ENCODE data around the gene ZSCAN2. TPM values are rescaled to one million over a fixed set of nuclear protein-coding genes. Genes with fewer than 3 reads are reported as not detected.
A peak's percentile ranks its signal among the peaks of the same experiment; 100 is the strongest.

Gene ZSCAN2
- total and polyA plus RNA-seq, 2 of the 8 experiments (the other 6 are each of a cell fraction or from before 2014, with no cell fraction given): 23.6 to 52.4 TPM

DNA sequence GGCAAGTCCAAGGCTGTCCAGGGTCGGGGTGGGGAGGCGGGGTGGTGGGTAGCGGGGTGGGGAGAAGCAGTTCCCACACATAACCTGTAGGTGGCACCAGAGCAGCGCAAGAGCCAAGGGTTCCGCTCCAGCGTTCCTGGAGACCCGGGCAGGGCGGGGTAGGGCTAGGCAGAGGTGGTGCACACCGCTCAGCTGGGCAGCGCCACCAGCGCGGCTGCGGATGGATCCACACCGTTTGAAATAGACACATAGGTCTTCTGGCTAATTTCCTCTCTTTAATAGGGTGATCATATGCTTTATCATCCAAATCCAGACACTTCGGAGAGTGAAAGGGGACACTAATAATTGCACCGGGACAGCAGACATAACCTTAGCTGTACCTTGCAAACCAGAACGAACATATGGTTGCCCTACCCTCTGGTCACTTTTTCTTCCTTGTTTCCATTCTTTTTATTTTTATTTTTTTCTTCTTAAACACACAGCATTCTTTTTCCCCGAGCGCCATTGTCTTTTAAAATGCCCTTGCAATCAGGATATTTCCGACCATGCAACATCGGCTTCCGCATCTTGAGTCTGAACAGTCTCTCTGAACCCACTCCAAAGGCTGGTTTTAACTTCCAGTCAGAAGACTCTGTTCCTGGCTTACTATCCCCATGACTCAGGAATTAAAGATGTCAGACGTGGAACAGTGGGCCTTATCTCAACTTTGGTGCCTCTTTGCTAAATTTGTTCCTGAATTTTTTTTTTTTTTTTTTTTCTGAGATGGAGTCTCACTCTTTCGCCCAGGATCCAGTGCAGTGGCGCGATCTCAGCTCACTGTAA, 12.5 kb upstream of the ZSCAN2 start:
- no peak overlapping the region for H2BK20ac ChIP-seq (ENCODE audit: low read length)
- FAIRE-seq: peak; percentile 19
- H2BK5ac ChIP-seq (ENCODE audit: low read depth, low read length): no peak overlapping the region
- H2AK5ac ChIP-seq (ENCODE audit: low read depth, low read length): no peak overlapping the region
- peak; percentile 70 to 94 for DNase-seq (ENCODE audit: low read depth in 1 of 2, low spot score in 2 of 2)
- no peak overlapping the region; the same call in 1 of the 2 replicates for H4K8ac ChIP-seq (ENCODE audit: extremely low read depth, insufficient read depth, low read length)
- H4K91ac ChIP-seq (replicated peaks; ENCODE audit: insufficient read length, low read length): no peak overlapping the region
- peak overlapping the region in 2 of 4 experiments; percentile 10 to 46; a peak in 4 of 8 replicates for H3K4me3 ChIP-seq (ENCODE audit: extremely low read depth in 1 of 4, insufficient read depth in 2 of 4, low read depth in 3 of 4, low read length in 4 of 4)
- no peak overlapping the region for H3K4ac ChIP-seq (replicated peaks; ENCODE audit: insufficient read length, low read depth, low read length)
- no peaks in the 10 kb centered on the region for H3K27me3 ChIP-seq (replicated peaks in 1 of 4; ENCODE audit: control insufficient read depth in 3 of 4, extremely low read depth in 1 of 4, insufficient read depth in 3 of 4, low read length in 3 of 4)
- no peaks in the 10 kb centered on the region for H3K79me2 ChIP-seq (ENCODE audit: control insufficient read depth in 1 of 2, insufficient read depth in 2 of 2, low read length in 2 of 2)
- H3K18ac ChIP-seq (ENCODE audit: extremely low read depth, low read length): no peak overlapping the region
- no peaks in the 10 kb centered on the region; the same call in 1 of the 2 replicates for H3K23me2 ChIP-seq (ENCODE audit: low read depth, low read length)
- H3K23ac ChIP-seq (ENCODE audit: insufficient read length): no peak overlapping the region
- H3K27ac ChIP-seq (ENCODE audit: low read depth, low read length): no peak overlapping the region
- ChIA-PET CTCF (ENCODE audit: partially characterized antibody) (interaction anchor here (0.6 to 10.1 kb wide), 47 partner anchors 9 to 365 kb away, joined by 3 to 86 read pairs (median 4); partner anchors contain the start of genes NMB, WDR73 and ZSCAN2), POLR2A (ENCODE audit: partially characterized antibody) (interaction anchor here (0.5 to 3.1 kb wide), 15 partner anchors 13 to 288 kb away, joined by 3 to 9 read pairs (median 4); partner anchors contain the start of gene WDR73)
- H3K36me3 ChIP-seq (ENCODE audit: control insufficient read depth in 2 of 4, insufficient read depth in 4 of 4, low read length in 3 of 4): no peaks in the 10 kb centered on the region
- no peaks in the 10 kb centered on the region for H4K20me1 ChIP-seq (replicated peaks in 1 of 2; ENCODE audit: control insufficient read depth in 1 of 2, insufficient read depth in 2 of 2, low read length in 2 of 2)
- 27% methylated on average over 22 of the region's 26 CpGs; no CpG with 5 or more reads in 1 of the 2 experiments for WGBS, 2 experiments (ENCODE audit: extremely low coverage in 1 of 2, insufficient coverage in 1 of 2, insufficient read length in 1 of 2, insufficient replicate concordance in 2 of 2, low coverage in 1 of 2, low lambda C conversion rate in 2 of 2, missing lambda C conversion rate in 1 of 2)
- no peak overlapping the region; the same call in 1 of the 2 replicates for H2BK12ac ChIP-seq (ENCODE audit: low read depth, low read length)
- no peak overlapping the region for H3K56ac ChIP-seq (replicated peaks; ENCODE audit: insufficient read length, low read depth, low read length)
- H2AFZ ChIP-seq (ENCODE audit: low read length): peak overlapping the region; percentile 91
- H2BK120ac ChIP-seq (replicated peaks; ENCODE audit: low read depth, low read length): no peak overlapping the region
- H3K79me1 ChIP-seq (ENCODE audit: low read depth, low read length): no peaks in the 10 kb centered on the region
- no peak overlapping the region for H2BK15ac ChIP-seq (ENCODE audit: low read length)
- H4K5ac ChIP-seq (ENCODE audit: insufficient read length, low read depth, low read length): no peak overlapping the region
- H3K14ac ChIP-seq (ENCODE audit: insufficient read length): no peak overlapping the region
- 0 out of 4 replicates have a peak, but pooled peaks cover 0 to 2% of the 10 kb centered on the region in 2 experiments for H3K9me3 ChIP-seq (ENCODE audit: insufficient read depth in 2 of 2, low read depth in 1 of 2, low read length in 1 of 2)
- H3K4me2 ChIP-seq (ENCODE audit: insufficient read depth in 1 of 2, low read depth in 2 of 2, low read length in 2 of 2): peak overlapping the region in 1 of 2 experiments; percentile 70; a peak in 2 of 4 replicates
- peaks cover 0 to 11% (median 0%) of the 10 kb centered on the region in 4 experiments; a peak in 2 of 7 replicates for H3K4me1 ChIP-seq (replicated peaks in 1 of 4; ENCODE audit: control insufficient read depth in 3 of 4, insufficient read depth in 4 of 4, low read length in 3 of 4)
- no peak overlapping the region for H3K9ac ChIP-seq (replicated peaks in 1 of 4; ENCODE audit: extremely low read depth in 1 of 4, low read depth in 3 of 4, low read length in 3 of 4)
- TF ChIP-seq MAX (IDR thresholded peaks at IDR 0.05) (peak; percentile 7; the same call in 1 of the 2 replicates), PHF8 (conservative IDR thresholded peaks at IDR 0.05; ENCODE audit: low read depth, low read length) (no peak), GTF2F1 (IDR thresholded peaks at IDR 0.05; ENCODE audit: borderline replicate concordance, low read depth, low read length) (no peak), EP300 (IDR thresholded peaks at IDR 0.05; ENCODE audit: borderline replicate concordance in 1 of 2, low read depth in 2 of 2, low read length in 2 of 2) (no peak), NRF1 (IDR thresholded peaks at IDR 0.05; ENCODE audit: low read depth, low read length) (no peak), BRCA1 (IDR thresholded peaks at IDR 0.05; ENCODE audit: low read depth, low read length) (no peak)
- TF ChIP-seq, protein P1, sequence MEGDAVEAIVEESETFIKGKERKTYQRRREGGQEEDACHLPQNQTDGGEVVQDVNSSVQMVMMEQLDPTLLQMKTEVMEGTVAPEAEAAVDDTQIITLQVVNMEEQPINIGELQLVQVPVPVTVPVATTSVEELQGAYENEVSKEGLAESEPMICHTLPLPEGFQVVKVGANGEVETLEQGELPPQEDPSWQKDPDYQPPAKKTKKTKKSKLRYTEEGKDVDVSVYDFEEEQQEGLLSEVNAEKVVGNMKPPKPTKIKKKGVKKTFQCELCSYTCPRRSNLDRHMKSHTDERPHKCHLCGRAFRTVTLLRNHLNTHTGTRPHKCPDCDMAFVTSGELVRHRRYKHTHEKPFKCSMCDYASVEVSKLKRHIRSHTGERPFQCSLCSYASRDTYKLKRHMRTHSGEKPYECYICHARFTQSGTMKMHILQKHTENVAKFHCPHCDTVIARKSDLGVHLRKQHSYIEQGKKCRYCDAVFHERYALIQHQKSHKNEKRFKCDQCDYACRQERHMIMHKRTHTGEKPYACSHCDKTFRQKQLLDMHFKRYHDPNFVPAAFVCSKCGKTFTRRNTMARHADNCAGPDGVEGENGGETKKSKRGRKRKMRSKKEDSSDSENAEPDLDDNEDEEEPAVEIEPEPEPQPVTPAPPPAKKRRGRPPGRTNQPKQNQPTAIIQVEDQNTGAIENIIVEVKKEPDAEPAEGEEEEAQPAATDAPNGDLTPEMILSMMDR (IDR thresholded peaks at IDR 0.05; ENCODE audit: control extremely low read depth in 1 of 3, insufficient read depth in 1 of 3, low read depth in 1 of 3, low read length in 3 of 3): peak; percentile 67 to 87 (median 82)

Data from H1 (cell line).